ENCODE measurements around the gene RXRA. TPM values are rescaled to one million over a fixed set of nuclear protein-coding genes. Genes with fewer than 3 reads are reported as not detected.
A peak's percentile ranks its signal among the peaks of the same experiment; 100 is the strongest.

The RXRA gene
- total RNA-seq, 1 experiment from 2014 or later: 20.4 TPM

- no peak for DNase-seq (ENCODE audit: low read depth)
Observed at GRCh38 chr9:134466869-134467616, 140.8 kb downstream of the RXRA start.

GRCh38 chr9:134468358-134468757, 142.1 kb downstream of the RXRA start:
- DNase-seq (ENCODE audit: low read depth): no peak

GRCh38 chr9:134469041-134469875, 143.0 kb downstream of the RXRA start:
- DNase-seq (ENCODE audit: low read depth): no peak

- DNase-seq (ENCODE audit: low read depth): no peak
Observed at GRCh38 chr9:134472256-134472655, 146.0 kb downstream of the RXRA start.

DNA sequence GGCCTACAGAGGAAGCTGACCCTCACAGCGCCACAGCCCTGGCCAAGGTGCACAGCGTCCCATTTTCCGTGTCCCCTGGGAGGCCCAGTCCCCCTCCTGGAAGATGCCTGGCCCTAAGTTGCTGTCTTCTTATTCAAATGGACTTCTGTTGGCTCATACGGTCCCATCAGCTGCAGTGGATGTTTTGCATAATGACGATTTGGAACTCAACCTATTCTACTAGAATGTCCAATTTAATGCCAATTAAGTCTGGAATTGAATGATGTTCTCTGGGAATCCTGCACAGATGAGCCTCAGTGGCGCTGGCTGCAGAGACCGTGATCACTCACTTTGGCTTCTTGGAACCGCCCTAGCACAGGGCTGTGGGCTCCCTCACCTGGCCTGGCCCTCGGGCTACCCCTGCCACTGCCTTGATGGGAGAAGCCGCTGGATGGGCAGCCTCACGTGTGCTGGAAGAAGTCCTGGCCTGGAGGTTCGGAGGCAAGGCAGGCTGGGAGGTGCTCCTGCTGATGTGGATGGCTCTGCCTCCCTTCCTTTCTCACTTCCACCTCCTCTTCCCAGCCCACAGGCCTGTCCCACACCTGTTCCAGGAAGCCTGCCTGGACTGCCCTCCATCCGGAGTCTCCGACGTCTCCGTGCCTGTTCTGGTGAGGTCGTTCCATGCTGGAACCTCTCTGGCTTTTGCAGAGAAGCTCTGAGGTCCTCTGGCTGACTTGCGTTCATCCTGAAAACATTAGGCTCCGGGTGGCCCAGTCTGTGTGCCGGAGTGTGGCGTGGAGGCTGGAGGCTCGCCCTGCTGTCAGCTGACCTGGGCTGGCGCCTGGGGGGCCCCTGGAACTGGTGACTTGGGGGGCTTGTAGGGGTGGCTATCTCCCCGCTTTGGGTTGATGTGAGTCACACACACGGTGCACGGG, 147.1 kb downstream of the RXRA start:
- DNase-seq (ENCODE audit: low read depth): no peak

DNA sequence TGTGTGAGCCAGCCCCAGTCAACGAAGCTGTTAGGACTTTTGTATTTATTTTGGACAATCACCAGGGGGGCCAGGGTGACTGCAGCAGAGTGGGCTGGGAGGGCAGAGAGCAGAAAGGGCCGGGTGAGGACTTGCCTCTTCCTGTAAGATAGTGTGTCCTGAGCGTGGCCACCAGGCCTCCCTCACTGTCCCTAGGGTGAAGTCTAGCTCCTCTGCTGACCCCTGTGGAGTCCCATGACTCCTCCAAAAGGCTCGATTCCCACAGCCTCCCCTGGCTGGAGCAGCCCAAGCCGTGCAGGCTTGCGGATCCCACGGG, 147.8 kb downstream of the RXRA start:
- DNase-seq (ENCODE audit: low read depth): peak; percentile 27

DNA sequence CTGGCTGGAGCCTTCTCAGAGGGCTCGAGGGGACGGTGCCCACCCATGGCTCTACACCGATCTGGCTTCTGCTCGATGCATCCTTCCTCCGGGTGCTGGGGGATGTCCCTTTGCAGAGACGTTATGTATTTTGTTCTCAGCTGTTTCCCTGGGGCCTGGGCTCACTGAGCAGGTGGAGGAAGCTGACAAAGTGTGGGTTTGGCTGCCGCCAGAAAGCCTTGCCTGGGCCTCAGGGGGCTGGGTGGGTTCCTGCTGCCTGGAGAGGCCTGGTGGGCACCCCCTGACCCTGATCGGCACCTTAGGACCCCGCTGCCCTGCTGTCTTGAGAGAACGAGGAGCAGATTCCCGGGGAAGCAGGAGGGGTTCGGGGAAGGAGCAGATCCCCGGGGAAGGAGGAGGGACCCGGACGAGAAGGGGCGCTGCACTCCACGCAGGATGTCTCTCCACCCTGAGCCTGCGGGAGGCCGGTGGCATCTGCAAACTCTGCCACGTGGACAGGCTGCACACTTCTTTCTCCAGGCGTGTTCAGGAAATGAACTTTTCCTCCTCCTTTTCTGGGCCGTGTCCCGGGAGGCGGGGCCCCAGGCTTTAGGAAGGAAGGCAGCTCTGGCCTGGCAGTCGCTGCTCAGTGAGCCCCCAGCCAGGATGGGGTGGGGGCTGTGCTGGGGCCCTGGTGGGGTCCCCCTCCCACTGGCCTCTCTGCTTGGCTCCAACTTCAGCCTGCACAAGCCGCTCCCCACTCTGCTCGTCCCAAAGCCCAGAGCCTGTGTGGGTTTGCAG, 148.9 kb downstream of the RXRA start:
- peak; percentile 66 for DNase-seq (ENCODE audit: low read depth)

DNA sequence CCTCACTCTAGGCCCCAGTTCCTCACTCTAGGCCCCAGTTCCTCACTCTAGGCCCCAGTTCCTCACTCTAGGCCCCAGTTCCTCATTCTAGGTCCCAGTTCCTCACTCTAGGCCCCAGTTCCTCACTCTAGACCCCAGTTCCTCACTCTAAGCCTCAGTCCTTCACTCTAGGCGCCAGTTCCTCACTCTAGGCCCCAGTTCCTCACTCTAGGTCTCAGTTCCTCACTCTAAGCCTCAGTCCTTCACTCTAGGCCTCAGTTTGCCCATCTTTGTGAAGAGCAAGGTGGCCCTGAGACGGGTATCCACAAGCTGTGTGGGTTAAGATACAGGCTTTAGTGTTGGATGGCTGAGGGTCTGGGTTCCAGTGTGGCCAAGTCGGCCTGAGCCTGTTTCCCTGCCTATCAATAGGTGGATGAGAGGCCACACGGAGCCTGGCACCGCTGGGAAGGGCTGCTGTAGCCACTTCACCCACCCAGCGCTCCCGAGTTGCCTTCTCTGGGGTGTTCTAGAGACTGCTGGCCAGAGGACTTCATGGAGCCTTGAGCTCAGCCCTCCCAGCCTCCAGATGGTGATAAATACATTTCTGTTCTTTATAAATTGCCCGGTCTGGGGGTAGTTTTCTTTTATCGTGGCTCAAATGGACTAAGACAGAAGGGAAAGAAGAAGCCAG, 150.2 kb downstream of the RXRA start:
- no peak for DNase-seq (ENCODE audit: low read depth)

DNA sequence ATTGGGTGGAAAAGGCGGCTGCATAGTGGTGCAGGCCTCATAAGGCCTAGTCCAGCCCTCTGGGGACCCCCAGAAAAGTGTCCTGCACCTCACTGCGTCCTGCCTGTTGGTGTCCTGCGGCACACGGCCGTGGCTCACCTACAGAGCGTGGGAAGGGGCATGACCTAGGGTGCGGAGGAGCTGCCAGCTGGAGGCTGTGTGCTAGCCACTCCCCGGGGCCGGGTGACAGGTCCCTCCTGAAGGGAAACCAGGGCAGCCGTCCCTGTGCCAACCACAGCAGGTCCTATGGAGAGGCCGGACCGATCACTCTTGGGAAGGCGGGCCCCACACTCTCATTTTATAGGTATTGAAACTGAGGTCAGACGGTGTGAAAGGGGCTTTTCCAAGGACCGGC, 150.7 kb downstream of the RXRA start:
- DNase-seq (ENCODE audit: low read depth): no peak

DNA sequence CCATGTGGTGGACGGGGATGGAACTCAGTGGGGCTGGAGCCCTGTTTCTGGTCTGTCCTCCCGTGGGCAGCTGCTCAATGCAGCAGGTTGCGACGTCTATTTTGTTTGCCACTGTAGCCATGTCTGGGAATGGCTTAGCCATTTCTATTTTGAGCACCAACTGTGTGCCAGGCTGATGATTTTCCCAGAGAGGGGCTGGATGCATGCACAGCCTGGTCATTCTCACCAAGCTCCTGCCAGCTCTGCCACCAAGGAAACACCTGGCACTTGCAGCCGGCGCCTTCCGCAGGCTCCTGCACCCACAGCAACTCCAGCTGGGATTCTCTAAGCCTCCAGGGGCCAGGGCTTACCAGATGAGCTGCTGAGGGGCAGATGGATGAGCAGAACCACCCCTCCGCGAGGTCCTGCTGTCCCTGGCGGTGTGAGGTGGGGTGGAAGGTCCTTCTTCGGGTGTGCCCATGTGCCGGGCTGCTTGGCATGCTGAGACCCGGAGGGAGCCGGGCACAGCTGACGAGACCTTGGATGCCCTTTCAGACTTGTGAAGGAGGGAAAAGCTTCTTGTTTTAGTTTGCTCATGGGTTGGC, 151.2 kb downstream of the RXRA start:
- DNase-seq (ENCODE audit: low read depth): no peak

DNA sequence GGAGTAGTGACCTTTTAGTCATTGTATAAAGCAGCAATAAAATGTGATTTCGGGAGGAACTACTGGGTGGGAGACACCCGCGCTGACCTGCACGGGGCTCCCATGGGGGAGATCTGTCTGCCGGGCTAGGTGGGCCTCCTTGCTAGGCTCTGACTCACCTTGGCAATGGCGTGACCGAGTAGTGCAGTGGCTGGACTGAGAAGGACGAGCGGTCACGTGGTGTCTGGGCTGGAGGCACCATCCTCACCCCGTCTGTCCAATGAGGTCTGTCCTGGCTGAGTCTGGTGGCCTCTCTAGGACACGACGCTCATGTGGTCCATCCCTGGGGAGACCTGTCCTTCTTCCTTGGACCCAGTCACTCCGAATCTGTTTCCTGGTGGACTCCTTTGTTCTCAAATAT, 151.7 kb downstream of the RXRA start:
- no peak for DNase-seq (ENCODE audit: low read depth)

DNA sequence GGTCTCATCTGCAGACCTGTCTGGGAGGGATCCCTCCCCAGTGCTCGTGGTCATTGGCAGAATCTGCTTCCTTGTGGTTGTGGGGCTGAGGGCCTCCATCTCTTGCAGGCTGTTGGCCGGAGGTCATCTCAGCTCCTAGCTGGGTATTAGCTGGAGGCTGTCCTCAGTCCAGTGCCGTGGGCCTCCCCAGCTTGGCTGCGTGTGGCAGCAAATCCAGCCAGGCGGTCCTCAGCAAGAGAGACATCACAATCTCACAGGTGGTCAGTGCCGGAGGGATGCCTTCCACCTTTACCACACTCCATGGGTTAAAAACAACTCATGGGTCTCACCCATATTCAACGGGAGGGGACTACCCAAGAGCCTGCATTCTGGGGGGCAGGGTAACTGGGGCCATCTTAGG, 155.5 kb downstream of the RXRA start:
- no peak for DNase-seq (ENCODE audit: low read depth)

DNA sequence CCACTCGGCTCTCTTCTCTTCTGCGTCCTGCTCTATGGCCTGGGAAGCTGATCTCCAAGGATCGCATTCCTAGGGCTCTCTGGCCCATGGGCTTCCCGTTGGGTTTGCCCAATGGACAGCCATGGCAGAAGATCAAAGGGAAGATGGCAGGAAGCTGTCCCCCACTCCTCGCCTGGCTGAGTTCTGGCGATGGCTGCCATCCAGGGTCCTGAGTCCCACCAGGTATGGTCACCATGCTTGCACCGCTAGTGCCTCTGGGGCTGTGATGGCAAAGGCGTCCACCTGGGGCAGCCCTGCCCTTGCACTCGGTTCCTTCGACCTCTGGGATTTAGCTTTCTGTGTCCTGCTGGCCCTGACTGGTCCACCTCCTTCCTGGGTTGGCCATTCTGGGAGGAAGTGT, 156.0 kb downstream of the RXRA start:
- DNase-seq (ENCODE audit: low read depth): no peak

DNA sequence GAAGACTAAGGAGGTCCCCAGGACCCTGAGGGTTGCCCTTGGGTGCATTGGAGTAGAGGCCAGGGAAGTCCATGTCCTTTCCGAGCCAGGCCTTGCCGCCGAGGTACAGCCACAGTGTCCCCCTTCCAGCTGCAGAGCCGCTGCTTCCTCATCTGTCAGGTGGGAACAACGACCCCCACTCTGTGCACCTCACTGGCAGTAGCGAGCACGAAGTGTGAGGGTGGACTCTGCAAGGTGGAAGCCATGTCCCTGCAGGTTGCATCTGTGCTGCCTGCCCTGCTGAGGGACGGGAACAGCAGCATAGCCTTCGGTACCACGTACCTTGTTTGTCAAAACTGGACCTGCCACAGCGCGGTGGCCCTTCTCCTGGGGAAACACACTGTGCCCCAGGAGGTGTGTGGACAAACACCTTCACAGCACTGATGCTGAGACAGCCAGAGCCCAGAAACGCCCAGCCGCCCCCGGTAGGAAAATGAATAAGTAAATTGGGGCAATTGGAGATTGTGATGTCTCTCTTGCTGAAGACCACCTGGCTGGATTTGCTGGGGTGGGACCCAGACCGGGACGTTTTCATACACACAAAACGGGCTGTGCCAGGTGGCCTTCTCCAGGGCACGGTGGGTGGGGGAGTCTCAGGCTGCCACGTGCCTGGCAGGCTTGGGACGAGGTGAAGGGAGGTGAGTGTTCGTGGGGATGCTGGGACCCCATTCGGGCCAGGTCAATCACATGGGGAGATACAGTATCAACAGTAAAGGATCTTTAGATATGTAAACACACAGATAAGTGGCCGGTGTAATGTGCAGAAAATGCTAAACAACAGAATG, 157.3 kb downstream of the RXRA start:
- DNase-seq (ENCODE audit: low read depth): no peak

DNA sequence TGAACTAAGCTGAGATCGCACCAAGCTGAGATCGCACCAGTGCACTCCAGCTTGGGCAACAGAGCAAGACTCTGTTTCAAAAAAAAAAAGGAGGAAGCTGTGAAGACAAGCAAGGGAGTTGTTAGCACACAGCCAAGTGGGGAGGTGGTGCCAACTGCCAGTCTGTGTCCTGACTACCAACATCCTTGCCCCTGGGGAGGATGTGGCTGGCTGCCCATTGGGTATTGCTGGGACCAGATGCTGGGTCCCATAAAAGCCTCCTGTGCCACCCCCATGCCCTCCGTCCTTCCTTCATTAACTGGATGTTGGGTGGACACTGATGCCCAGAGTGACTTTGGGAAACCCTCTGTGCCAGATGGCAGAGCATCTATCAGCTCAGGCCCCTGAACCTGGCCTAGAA, 158.2 kb downstream of the RXRA start:
- DNase-seq (ENCODE audit: low read depth): no peak

DNA sequence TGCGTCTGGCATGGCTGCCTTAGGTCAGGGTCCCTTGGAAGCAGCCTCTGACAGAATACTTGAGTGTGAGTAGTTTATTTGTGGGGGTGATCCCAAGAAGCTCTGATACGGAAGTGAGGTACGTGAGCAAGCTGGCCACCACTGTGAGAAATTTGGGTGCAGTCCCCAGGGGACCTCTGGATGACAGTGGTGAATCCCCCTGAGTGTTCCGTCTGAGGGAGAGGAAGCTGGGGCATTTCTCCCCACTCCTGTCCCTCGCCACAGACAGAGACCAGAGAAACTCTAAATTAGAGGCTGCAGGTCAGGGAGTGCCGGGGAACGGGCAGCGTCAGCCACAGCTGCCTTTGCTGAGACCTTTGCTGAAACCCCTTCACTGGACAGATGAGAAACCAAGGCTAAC, 159.4 kb downstream of the RXRA start:
- no peak for DNase-seq (ENCODE audit: low read depth)

GRCh38 chr9:134486143-134486591, 159.9 kb downstream of the RXRA start:
- DNase-seq (ENCODE audit: low read depth): no peak

DNA sequence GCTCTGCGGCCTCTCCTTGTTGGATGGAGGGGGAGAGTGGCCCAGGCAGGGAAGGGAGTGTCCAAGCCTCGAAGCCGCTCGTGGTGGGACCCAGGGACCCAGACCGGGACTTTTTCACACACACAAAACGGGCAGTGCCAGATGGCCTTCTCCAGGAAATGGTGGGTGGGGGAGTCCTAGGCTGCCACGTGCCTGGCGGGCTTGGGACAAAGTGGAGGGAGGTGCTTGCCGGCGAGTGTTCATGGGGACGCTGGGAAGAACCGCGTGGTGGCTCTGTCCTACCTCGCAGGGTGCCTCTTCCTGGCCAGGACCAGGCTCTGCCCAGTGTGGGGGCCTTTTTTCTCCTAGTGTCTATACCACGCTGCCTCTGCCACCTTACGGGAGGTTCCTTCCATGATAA, 160.3 kb downstream of the RXRA start:
- DNase-seq (ENCODE audit: low read depth): no peak

Data from LHCN-M2 (cell line).